ENCODE results near the gene ANKLE1.

DNA sequence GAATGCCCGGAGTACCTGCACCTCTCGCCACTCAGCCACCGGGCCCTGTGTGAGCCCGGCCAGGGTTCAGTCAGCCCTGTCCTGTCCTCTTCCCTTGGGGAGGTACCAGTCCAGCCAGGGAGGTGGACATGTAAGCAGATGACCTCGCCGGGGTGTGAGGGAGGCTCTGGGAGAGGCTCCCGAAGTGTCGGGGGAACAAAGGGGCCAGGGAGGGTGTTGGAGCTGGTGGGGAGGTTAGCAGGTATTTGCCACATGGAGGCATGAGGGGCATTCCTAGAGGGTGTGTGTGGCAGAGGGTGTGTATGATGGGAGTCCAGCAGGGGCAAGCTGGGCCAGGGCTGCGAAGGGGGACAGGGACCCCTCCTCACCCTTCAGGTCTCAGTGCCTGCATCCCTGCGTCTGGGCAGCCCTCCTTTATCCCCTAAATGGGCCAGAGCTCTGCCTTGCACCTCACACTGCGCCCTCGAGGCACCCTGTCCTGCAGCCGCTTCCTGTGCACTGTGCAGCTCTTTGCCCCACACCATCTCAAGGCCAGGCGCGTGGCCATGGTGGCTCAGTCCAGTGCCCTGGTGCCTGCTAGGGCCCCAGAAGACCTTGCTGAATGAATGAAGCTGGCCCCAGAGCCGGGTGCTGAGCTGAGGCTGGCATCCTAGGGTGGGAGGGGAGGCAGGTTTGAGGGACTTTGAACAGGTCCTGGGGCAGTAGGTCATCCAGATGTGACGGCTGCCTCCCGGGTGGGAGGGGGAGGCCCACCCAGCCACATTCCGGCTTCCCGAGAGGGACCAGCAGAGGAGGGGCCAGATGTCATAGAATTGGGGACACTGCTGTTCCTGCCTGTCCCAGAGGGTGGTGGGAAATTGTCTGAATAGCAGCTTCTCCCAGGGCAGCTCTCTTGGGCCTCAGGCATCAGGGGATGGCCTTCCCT is 30.8 kb downstream of the ANKLE1 start:
- TF ChIP-seq, protein P1, sequence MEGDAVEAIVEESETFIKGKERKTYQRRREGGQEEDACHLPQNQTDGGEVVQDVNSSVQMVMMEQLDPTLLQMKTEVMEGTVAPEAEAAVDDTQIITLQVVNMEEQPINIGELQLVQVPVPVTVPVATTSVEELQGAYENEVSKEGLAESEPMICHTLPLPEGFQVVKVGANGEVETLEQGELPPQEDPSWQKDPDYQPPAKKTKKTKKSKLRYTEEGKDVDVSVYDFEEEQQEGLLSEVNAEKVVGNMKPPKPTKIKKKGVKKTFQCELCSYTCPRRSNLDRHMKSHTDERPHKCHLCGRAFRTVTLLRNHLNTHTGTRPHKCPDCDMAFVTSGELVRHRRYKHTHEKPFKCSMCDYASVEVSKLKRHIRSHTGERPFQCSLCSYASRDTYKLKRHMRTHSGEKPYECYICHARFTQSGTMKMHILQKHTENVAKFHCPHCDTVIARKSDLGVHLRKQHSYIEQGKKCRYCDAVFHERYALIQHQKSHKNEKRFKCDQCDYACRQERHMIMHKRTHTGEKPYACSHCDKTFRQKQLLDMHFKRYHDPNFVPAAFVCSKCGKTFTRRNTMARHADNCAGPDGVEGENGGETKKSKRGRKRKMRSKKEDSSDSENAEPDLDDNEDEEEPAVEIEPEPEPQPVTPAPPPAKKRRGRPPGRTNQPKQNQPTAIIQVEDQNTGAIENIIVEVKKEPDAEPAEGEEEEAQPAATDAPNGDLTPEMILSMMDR (IDR thresholded peaks at IDR 0.05; ENCODE audit: low read length) = no peak
- no peak for TF ChIP-seq EZH2 (IDR thresholded peaks at IDR 0.05; ENCODE audit: borderline replicate concordance, low read length)

All from OCI-LY1 (cell line).